ENCODE measurements around the gene CACNA1I.

Gene CACNA1I

DNA sequence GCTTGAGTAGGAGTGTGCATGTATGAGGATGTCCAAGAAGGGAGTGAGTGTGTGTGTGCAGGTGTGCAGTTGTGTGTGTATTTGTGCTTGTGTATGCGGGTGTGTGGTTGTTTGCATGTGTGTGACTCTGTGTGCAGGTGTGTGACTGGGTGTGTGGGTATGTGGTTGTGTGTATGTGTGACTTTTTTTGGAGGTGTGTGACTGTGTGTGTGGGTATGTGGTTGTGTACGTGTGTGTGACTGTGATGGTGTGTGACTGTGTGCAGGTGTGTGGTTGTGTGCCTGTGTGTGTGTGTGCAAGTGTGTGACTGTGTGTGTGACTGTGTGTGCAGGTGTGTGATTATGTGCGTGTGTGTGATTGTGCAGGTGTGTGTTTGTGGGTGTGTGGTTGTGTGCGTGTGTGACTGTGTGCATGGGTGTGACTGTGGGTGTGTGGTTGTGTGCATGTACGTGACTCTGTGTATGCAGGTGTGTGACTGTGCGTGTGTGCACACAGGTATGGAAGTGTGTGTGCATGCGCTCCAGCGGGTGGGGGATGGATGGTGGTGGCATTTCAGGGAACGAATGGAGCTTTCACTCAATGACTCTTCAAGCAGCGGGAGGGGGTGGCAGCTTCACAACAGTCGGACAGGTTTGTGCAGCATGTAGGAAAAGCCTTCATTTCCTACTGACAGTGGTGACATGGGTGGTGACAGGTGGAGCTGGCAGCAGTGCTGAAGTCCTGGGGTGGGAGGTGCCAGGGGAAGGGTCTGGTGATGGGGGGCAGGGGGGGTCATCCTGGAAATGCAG is 47.6 kb downstream of the CACNA1I start:
- DNase-seq (ENCODE audit: extremely low spot score, insufficient read length, low read depth) (no peak), FAIRE-seq (no peak)

- DNase-seq (ENCODE audit: extremely low spot score, insufficient read length, low read depth) (no peak), FAIRE-seq (no peak)
Observed at GRCh38 chr22:39618996-39619530, 48.5 kb downstream of the CACNA1I start.

- DNase-seq (ENCODE audit: extremely low spot score, insufficient read length, low read depth) (no peak), FAIRE-seq (no peak)
Observed at GRCh38 chr22:39620924-39621690, 50.6 kb downstream of the CACNA1I start.

DNA sequence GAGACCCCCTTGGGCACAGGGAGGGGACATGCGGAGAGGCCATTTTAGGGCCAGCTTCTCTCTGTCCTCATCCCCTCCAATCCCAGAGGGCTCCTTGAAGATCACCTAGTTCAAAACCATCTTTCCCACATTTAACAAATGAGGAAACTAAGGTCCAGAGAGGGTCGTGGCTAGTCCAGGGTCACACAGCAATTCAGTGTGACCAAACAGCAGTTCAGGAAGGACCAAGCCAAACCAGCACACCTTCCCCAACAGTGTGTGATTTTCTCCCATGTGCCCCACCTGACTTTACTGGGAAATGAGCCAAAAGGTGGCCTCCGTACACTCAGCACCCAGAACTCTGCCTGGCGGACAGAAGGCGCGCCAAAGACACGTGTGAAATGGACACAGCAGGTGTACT is 51.3 kb downstream of the CACNA1I start:
- no peak for DNase-seq (ENCODE audit: extremely low spot score, insufficient read length, low read depth)
- no peak for FAIRE-seq

DNA sequence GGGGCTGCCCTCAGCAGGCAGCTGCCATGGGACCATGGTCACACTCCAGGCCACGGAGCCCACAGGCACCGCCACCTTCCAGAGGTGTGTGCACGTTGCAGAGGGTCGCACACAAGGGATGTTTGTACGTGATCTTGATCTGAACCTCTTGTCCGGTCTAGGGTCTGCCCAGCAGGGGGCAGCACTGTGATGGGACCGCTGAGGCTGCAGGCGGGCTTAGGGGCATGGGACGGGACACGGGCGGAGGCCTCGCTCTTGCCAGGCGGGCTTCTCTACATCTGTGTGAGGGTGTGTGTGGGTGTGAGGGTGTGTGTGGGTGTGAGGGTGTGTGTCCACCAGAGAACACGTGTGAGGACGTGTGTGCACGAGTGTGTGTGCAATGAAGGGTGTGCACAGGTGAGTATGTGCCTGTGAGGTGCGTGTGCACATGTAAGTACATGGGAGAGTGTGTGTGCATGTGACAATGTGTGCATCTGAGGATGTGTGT is 52.4 kb downstream of the CACNA1I start:
- DNase-seq (ENCODE audit: extremely low spot score, insufficient read length, low read depth) = peak; percentile 39
- FAIRE-seq = peak; percentile 48

DNA sequence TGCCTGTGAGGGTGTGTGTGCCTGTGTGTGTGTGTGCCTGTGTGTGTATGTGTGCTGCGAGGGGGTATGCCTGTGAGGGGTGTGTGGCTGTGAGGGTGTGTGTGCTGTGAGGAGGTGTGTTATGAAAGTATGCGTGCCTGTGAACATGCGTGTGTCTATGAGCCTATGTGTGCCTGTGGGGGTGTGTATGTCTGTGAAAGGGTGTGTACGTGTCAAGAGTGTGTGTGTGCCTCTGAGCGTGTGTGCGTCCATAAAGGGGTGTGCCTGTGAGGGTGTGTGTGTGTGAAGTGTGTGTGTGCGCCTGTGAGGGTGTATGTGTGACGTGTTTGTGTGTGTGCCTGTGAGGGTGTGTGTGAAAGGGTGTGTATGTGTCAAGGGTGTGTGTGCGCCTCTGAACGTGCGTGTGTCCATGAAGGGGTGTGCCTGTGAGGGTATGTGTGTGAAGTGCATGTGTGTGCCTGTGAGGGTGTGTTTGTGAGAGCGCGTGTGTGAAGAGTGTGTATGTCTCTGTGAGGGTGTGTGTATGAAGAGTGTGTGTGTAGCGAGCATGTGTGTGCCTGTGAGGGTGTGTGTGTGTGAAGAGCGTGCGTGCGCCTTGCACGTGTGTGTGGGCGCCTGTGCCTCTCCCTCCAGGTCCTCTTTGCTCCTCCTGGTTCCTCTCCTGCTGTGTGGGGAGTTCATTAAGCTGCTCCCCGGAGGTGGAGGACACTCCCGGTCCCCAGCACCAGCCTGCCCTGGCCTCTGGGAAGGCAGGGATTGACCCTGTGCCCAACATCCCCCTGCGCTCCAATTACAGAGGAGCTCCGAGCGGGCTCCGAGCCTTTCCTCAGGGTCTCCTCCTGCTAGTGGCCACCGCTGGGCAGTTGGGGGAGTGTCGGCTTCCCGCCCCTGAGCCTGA is 53.3 kb downstream of the CACNA1I start:
- DNase-seq (ENCODE audit: extremely low spot score, insufficient read length, low read depth) (no peak), FAIRE-seq (no peak)

DNA sequence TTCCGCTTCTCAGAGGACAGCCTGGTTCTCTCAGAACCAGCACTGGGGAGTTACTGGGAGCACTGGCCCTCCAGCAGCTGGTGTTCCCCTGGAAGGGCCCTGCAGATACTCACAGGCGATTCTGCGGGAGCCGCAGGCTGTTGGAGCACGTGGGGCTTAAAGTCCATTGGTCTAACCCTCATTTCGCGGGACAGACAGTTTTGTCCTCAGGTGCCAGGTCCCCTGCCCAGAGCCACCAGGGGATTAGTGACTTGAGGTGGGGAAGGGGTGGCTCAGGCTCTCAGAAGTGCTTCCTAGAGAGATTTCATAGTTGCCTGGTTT is 53.9 kb downstream of the CACNA1I start:
- FAIRE-seq (no peak), DNase-seq (ENCODE audit: extremely low spot score, insufficient read length, low read depth) (no peak)

DNA sequence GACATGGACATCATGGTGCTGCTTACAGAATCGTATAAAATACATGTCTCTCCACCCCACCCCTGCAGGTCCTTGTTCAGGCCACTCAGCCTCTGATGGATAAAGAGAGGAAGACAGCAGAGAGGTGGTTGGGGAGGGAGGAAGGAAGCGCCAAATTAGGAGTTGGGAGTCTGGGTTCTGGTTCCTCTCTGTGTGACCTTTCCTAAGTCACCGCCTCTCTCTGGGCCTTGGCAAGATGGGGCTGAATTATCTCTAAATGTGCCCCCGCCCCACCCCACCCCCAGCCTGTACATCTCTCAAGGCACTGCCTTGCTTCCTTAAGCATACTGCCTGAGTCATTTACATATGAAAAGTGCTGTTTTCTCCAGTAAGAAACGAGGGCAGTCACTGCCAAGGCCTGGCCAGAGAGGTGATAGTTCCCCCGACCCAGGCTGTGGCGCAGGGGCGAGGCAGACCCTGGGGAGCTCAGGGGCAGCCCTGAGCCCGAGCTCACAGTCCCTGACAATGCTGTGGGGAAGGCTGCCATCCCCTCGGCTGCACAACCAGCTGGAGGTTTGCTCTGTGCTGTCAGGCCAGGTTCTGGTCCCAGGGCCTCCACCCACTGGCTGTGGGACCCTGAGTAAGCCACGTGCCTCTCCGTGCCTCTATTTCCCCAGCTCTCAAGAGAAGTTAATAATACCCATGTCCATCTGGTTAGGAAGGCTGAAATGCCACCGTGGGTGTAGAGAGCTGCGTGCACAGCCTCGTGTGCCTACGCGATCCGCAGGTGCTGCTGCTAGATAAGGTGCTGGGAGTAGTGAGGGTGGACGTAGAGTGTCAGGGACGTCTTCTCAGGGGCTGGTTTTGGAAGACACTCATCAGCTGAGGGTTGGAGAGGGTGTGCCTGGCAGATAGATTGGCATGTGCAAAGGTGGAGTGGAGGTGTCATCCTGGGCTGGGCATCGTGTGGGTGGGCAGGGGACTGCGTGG is 55.3 kb downstream of the CACNA1I start:
- FAIRE-seq (no peak), DNase-seq (ENCODE audit: extremely low spot score, insufficient read length, low read depth) (no peak)

GRCh38 chr22:39627208-39627607 is 56.7 kb downstream of the CACNA1I start:
- no peak for FAIRE-seq
- DNase-seq (ENCODE audit: extremely low spot score, insufficient read length, low read depth) = no peak

GRCh38 chr22:39627865-39628562 is 57.5 kb downstream of the CACNA1I start:
- DNase-seq (ENCODE audit: extremely low spot score, insufficient read length, low read depth) (no peak), FAIRE-seq (no peak)

DNA sequence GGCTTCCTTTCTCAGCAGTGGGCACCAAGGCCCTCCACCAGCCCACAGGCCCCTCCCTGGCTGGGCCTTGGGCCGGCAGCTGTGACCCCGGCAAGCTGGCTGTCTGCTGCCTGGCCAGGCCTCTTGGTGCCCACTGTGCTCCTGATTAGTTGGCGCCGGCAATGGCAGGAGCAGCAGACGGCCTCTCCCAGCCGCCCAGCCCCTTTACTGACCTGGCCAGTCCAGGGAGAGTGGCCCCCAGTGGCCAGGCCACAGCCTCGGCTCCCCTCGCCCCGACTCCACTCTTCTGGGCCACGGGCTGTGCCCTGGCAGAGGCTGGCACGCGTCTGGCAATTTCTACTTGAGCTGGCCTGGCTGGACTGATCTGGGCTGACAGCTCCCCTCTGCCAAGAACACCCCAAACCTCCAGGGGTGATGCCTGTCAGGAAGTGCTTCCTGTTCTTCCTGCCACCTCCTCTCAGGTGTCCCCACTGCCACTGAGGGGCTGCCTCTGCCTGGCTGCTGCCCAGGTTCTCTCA is 58.1 kb downstream of the CACNA1I start:
- no peak for FAIRE-seq

GRCh38 chr22:39629851-39630250 is 59.3 kb downstream of the CACNA1I start:
- FAIRE-seq = no peak

More for the DNA sequence above, 58.1 kb downstream of the CACNA1I start:
- no peak for DNase-seq (ENCODE audit: extremely low spot score, insufficient read length, low read depth)

GRCh38 chr22:39630721-39631120 is 60.2 kb downstream of the CACNA1I start:
- DNase-seq (ENCODE audit: extremely low spot score, insufficient read length, low read depth) (no peak), FAIRE-seq (no peak)

More at GRCh38 chr22:39629851-39630250, 59.3 kb downstream of the CACNA1I start:
- no peak for DNase-seq (ENCODE audit: extremely low spot score, insufficient read length, low read depth)

GRCh38 chr22:39631381-39632286 is 61.1 kb downstream of the CACNA1I start:
- FAIRE-seq (no peak), DNase-seq (ENCODE audit: extremely low spot score, insufficient read length, low read depth) (no peak)

GRCh38 chr22:39634530-39635405 is 64.2 kb downstream of the CACNA1I start:
- FAIRE-seq = no peak
- no peak for DNase-seq (ENCODE audit: extremely low spot score, insufficient read length, low read depth)

DNA sequence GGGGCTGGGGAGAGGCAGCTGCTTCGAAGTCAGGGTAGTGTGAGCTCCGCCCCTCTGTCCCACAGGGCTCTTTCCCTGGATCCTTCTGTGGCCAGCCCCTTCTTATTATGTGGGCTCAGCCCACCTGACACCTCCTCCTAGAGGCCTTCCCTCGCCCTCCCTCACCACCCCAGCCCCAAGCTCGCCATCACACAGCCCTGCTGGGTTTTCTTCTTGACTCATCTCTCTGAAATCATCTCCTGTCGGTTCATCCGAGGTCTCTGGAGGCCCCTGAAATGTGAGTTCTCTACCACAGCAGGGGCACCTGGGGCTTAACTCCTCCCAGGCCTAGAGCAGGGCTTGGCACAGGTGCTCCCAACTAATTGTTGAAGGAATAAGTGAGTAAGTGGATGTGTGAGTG is 65.2 kb downstream of the CACNA1I start:
- DNase-seq (ENCODE audit: extremely low spot score, insufficient read length, low read depth) (no peak), FAIRE-seq (no peak)

Measured in GM18507 (cell line).